NAMALWA (cell line): ENCODE measurements around the gene NOM1.
"Not testable (repeated sequence)": the region's sequence is repeated elsewhere in the genome, so short reads cannot be mapped to it uniquely, and the experiment has no call there.

Experiments
- DNase-seq: peaks from one replicate; pipeline ENCODE4 v3.0.0-alpha.2; 2015; ENCODE audit warnings: low spot score

The NOM1 gene

GRCh38 chr7:156941393-156942182, 7.9 kb upstream of the NOM1 start:
- DNase-seq = no peak

GRCh38 chr7:156942708-156943090, 6.8 kb upstream of the NOM1 start:
- DNase-seq = no peak

GRCh38 chr7:156943091-156944041, 6.1 kb upstream of the NOM1 start:
- DNase-seq = no peak

GRCh38 chr7:156944876-156945275, 4.6 kb upstream of the NOM1 start:
- DNase-seq = no peak

GRCh38 chr7:156947120-156947843, 2.2 kb upstream of the NOM1 start:
- DNase-seq = no peak

GRCh38 chr7:156948361-156948760, 1.2 kb upstream of the NOM1 start:
- DNase-seq = no peak

GRCh38 chr7:156950381-156950858, 908 bp downstream of the NOM1 start:
- peak; percentile 25 for DNase-seq

- DNase-seq = not testable (repeated sequence)
Observed at GRCh38 chr7:156953215-156953614, 3.7 kb downstream of the NOM1 start.

GRCh38 chr7:156954941-156955340, 5.4 kb downstream of the NOM1 start:
- DNase-seq = no peak

- DNase-seq = no peak
Observed at GRCh38 chr7:156956727-156957126, 7.2 kb downstream of the NOM1 start.

GRCh38 chr7:156962145-156962544, 12.6 kb downstream of the NOM1 start:
- no peak for DNase-seq

- no peak for DNase-seq
Observed at GRCh38 chr7:156962897-156963296, 13.4 kb downstream of the NOM1 start.

- DNase-seq = no peak
Observed at GRCh38 chr7:156963472-156963871, 14.0 kb downstream of the NOM1 start.

- DNase-seq = no peak
Observed at GRCh38 chr7:156964971-156965370, 15.5 kb downstream of the NOM1 start.

- DNase-seq = no peak
Observed at GRCh38 chr7:156966387-156966786, 16.9 kb downstream of the NOM1 start.

- no peak for DNase-seq
Observed at GRCh38 chr7:156968183-156968582, 18.7 kb downstream of the NOM1 start.

- peak; percentile 48 for DNase-seq
Observed at GRCh38 chr7:156969972-156970420, 20.5 kb downstream of the NOM1 start.

- DNase-seq = no peak
Observed at GRCh38 chr7:156975620-156976019, 26.1 kb downstream of the NOM1 start.

GRCh38 chr7:156979007-156979606, 29.6 kb downstream of the NOM1 start:
- no peak for DNase-seq

GRCh38 chr7:156979711-156980110, 30.2 kb downstream of the NOM1 start:
- no peak for DNase-seq

GRCh38 chr7:156984174-156984891, 34.8 kb downstream of the NOM1 start:
- DNase-seq = no peak
